ENCODE results near the gene PTPN3.
"Not testable (repeated sequence)": the region's sequence is repeated elsewhere in the genome, so short reads cannot be mapped to it uniquely, and the experiment has no call there.

Gene PTPN3

DNA sequence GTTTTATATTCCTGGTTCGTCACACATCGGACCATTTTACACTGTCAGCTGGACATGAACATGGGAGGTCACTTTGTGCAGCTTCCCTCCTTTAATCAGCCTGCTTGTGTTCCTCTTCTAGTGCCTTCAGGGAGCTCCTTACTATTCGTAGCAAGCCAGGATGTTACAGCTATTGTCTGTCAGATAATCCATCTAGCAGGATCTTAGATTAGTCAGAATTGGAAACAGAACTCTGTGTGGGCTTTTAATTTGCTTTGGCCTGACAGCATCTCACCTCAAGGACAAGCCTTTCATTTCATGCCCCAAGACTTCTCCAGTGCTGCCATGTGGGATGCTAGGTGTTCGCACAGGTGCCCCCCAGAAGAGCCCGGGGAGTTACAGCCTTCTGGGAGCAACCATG is 147.1 kb downstream of the PTPN3 start:
- DNase-seq (ENCODE audit: low spot score): no peak
- H3K4me3 ChIP-seq: no peak overlapping the region
- no peak overlapping the region for H3K27ac ChIP-seq
- TF ChIP-seq, protein P1, sequence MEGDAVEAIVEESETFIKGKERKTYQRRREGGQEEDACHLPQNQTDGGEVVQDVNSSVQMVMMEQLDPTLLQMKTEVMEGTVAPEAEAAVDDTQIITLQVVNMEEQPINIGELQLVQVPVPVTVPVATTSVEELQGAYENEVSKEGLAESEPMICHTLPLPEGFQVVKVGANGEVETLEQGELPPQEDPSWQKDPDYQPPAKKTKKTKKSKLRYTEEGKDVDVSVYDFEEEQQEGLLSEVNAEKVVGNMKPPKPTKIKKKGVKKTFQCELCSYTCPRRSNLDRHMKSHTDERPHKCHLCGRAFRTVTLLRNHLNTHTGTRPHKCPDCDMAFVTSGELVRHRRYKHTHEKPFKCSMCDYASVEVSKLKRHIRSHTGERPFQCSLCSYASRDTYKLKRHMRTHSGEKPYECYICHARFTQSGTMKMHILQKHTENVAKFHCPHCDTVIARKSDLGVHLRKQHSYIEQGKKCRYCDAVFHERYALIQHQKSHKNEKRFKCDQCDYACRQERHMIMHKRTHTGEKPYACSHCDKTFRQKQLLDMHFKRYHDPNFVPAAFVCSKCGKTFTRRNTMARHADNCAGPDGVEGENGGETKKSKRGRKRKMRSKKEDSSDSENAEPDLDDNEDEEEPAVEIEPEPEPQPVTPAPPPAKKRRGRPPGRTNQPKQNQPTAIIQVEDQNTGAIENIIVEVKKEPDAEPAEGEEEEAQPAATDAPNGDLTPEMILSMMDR (IDR thresholded peaks at IDR 0.05): no peak

DNA sequence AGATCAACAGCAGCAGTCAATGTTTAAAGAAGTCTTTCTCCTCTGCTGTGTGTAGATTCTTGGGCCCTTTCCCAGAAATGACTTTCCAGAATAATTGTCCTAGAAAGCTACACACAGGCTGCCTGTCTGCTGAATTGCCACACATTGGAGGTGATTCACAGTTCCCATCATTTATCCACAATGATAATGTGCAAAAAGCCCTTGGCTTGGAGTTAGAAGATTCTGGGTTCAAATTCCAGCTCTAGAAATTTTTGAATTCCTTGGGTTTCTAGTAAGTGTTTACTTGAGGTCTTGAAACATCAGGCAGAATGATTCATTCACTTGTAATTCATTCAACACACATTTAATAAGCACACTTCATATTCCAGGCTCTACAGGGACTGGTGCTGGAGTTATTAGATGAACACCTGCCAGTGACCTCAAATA is 148.7 kb downstream of the PTPN3 start:
- Histone ChIP-seq H3K4me3 (no peak overlapping the region), H3K27ac (no peak overlapping the region)
- no peak for DNase-seq (ENCODE audit: low spot score)
- TF ChIP-seq, protein P1 (IDR thresholded peaks at IDR 0.05): no peak

DNA sequence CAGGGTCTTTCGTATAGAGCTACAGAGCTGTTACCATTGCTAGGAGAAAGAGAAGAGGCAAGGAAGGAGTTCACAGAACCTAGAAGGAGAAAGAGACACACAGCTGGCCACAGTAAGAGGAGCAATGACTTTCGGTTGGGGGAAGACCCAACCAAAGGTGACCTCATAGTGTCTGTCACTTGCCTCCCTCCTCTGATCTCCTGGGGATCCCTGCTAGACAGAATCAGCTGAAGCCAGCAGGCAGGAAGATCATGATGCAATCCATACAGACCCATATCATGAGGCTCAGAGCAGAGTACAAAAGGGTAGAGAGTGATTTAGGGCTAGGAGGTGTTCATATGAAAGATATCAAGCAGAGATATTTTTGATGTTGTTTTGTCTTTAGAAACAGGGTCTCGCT is 151.2 kb downstream of the PTPN3 start:
- no peak overlapping the region for H3K4me3 ChIP-seq
- no peak overlapping the region for H3K27ac ChIP-seq
- TF ChIP-seq, protein P1 (IDR thresholded peaks at IDR 0.05): no peak
- DNase-seq (ENCODE audit: low spot score): no peak

DNA sequence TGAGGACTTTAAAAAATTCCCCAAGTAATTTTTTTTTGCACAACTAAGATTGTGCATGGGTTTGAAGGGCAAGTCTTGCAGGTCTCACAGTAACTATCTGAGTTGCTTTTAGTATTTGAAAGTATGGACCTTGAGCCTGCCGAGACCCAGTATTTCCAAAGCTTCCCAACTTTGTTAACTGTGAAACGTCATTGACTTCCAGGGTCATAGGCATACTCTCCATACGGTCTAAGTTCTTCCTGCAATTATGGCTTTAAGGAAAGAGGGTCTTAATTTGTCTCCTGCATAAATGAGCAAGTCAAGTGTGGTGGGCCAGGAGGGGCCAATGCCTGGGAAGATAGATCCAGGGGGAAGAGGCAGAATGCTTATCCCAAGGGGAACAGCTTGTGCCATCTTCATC is 153.2 kb downstream of the PTPN3 start:
- Histone ChIP-seq H3K27ac (no peak overlapping the region), H3K4me3 (no peak overlapping the region)
- TF ChIP-seq, protein P1 (IDR thresholded peaks at IDR 0.05): no peak
- no peak for DNase-seq (ENCODE audit: low spot score)

DNA sequence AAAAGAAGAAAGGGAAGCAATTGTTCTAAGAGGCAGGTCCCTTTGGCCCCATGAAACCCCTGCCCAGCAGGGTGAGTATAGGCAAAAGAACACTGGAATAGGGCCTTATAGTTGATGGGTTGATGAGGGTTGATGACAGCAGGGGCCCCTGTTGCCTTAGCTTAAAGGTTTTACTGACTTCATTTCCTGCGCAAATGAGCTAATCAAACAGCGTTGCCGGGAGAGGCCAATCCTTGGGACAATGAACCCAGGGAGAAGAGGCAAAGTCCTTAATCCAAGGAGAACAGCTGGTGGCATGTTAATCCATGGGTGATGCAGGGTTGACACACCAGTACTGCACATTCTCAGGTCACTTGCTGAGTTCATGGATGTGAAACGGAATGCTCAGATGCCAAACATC is 155.2 kb downstream of the PTPN3 start:
- no peak for DNase-seq (ENCODE audit: low spot score)
- Histone ChIP-seq H3K27ac (no peak overlapping the region), H3K4me3 (no peak overlapping the region)
- TF ChIP-seq, protein P1 (IDR thresholded peaks at IDR 0.05): no peak

DNA sequence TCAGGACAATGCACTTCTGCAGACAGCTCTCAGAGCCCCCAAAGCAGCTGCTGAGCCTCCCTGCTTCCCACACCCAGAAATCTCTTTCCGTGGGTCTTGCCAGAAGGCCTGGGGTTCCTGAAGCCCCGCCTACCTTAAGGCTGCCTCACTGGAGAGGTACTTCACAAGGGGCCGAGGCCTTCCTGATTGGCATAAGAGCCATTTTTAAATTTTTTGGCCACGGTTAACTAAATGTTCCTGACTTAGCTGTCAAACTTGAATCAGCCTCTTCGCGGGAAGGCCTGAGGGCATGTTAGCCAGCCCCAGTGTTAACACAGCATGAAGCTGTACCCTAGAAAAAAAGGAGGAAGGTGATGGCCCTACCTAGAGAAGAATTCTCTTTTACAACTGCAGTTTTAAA is 156.5 kb downstream of the PTPN3 start:
- H3K4me3 ChIP-seq: no peak overlapping the region
- TF ChIP-seq, protein P1 (IDR thresholded peaks at IDR 0.05): no peak
- DNase-seq (ENCODE audit: low spot score): no peak
- no peak overlapping the region for H3K27ac ChIP-seq

DNA sequence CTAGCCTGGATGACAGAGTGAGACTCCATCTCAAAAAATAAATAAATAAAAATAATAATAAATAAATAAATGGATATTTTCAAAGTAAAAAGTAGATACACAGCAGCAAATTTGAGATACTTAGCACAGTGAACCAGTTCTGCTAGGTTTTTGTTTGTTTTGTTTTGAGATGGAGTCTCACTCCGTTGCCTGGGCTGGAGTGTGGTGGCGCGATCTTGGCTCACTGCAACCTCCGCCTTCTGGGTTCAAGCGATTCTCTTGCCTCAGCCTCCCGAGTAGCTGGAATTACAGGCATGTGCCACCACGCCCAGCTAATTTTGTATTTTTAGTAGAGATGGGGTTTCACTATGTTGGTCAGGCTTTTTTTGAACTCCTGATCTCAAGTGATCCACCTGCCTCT is 157.1 kb downstream of the PTPN3 start:
- DNase-seq (ENCODE audit: low spot score); H3K27ac ChIP-seq; H3K4me3 ChIP-seq: not testable (repeated sequence)

DNA sequence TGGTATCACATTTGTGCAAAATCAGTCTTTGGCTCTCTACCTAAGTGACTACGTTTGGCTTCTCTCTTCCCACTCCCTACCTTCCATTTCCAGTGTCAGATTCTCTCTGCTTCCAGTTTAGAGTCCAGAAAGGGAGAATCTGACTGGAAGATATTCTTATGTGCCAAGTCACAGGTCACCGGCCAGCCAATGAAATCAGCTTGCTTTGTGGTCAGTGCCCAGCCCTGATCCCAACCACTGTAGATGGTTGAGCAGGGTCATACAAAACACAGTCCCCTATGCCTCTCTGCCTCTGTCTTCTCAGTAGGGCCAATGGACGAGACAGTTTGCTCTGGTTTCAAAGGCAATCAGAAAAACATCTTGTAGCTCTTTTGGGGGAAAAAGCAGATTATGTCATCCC is 161.7 kb downstream of the PTPN3 start:
- TF ChIP-seq, protein P1 (IDR thresholded peaks at IDR 0.05): no peak
- Histone ChIP-seq H3K27ac (no peak overlapping the region), H3K4me3 (no peak overlapping the region)
- DNase-seq (ENCODE audit: low spot score): no peak

All from coronary artery (tissue), 2 donors.